ENCODE results near the gene CDAN1.

- no peak for TF ChIP-seq YY1 (IDR thresholded peaks at IDR 0.05; ENCODE audit: insufficient read depth, insufficient read length)
- no peak for TF ChIP-seq ZNF274 (IDR thresholded peaks at IDR 0.05; ENCODE audit: low read depth, low read length)
Measured at GRCh38 chr15:42688301-42688700, 48.6 kb downstream of the CDAN1 start.

Data from NT2/D1 (cell line).